ENCODE measurements around the gene PTPRF. TPM values are rescaled to one million over a fixed set of nuclear protein-coding genes. Genes with fewer than 3 reads are reported as not detected.

PTPRF gene
- total RNA-seq, 1 donor from 2014 or later, result 155 TPM

GRCh38 chr1:43621386-43621785 lies 90.7 kb downstream of the PTPRF start:
- DNase-seq (ENCODE audit: low read depth), result no peak
- no peak overlapping the region for H3K4me3 ChIP-seq (ENCODE audit: low read depth, low read length)
- TF ChIP-seq CTCF (conservative IDR thresholded peaks at IDR 0.05; ENCODE audit: low read depth, low read length), result no peak

GRCh38 chr1:43621861-43622260 lies 91.2 kb downstream of the PTPRF start:
- DNase-seq (ENCODE audit: low read depth), result no peak
- no peak overlapping the region for H3K4me3 ChIP-seq (ENCODE audit: low read depth, low read length)
- TF ChIP-seq CTCF (conservative IDR thresholded peaks at IDR 0.05; ENCODE audit: low read depth, low read length), result no peak

GRCh38 chr1:43622471-43622870 lies 91.8 kb downstream of the PTPRF start:
- no peak for DNase-seq (ENCODE audit: low read depth)
- TF ChIP-seq CTCF (conservative IDR thresholded peaks at IDR 0.05; ENCODE audit: low read depth, low read length), result no peak
- no peak overlapping the region for H3K4me3 ChIP-seq (ENCODE audit: low read depth, low read length)

GRCh38 chr1:43622901-43623780 lies 92.5 kb downstream of the PTPRF start:
- TF ChIP-seq CTCF (conservative IDR thresholded peaks at IDR 0.05; ENCODE audit: low read depth, low read length), result no peak
- no peak for DNase-seq (ENCODE audit: low read depth)
- no peak overlapping the region for H3K4me3 ChIP-seq (ENCODE audit: low read depth, low read length)

GRCh38 chr1:43625063-43625780 lies 94.5 kb downstream of the PTPRF start:
- H3K4me3 ChIP-seq (ENCODE audit: low read depth, low read length), result no peak overlapping the region
- no peak for TF ChIP-seq CTCF (conservative IDR thresholded peaks at IDR 0.05; ENCODE audit: low read depth, low read length)
- DNase-seq (ENCODE audit: low read depth), result no peak

GRCh38 chr1:43632135-43632670 lies 101.5 kb downstream of the PTPRF start:
- H3K4me3 ChIP-seq (ENCODE audit: low read depth, low read length), result no peak overlapping the region
- no peak for DNase-seq (ENCODE audit: low read depth)
- no peak for TF ChIP-seq CTCF (conservative IDR thresholded peaks at IDR 0.05; ENCODE audit: low read depth, low read length)

All from epithelial cell of proximal tubule (primary cell).